ENCODE measurements around the gene RPUSD1.
"Not testable (repeated sequence)": the region's sequence is repeated elsewhere in the genome, so short reads cannot be mapped to it uniquely, and the experiment has no call there.

The RPUSD1 gene

GRCh38 chr16:776824-777223 is 11.4 kb downstream of the RPUSD1 start:
- peaks cover 11 to 30% of the 10 kb centered on the region in 2 donors for H3K27me3 ChIP-seq (ENCODE audit: control insufficient read depth in 1 of 2, insufficient read depth in 2 of 2, low read length in 2 of 2)
- no peaks in the 10 kb centered on the region for H3K9me3 ChIP-seq (ENCODE audit: control insufficient read depth in 1 of 2, low read length in 2 of 2)
- H3K36me3 ChIP-seq (ENCODE audit: control insufficient read depth in 1 of 2, insufficient read depth in 2 of 2, low read length in 2 of 2): no peaks in the 10 kb centered on the region
- no peaks in the 10 kb centered on the region for H3K4me1 ChIP-seq (ENCODE audit: control insufficient read depth in 1 of 2, insufficient read depth in 2 of 2, low read length in 2 of 2)
- no peak overlapping the region for H3K4me3 ChIP-seq (ENCODE audit: low read depth in 1 of 2, low read length in 2 of 2)
- H3K27ac ChIP-seq (ENCODE audit: low read depth, low read length): no peak overlapping the region
- no peak overlapping the region for H3K9ac ChIP-seq (ENCODE audit: low read depth in 1 of 2, low read length in 2 of 2)

DNA sequence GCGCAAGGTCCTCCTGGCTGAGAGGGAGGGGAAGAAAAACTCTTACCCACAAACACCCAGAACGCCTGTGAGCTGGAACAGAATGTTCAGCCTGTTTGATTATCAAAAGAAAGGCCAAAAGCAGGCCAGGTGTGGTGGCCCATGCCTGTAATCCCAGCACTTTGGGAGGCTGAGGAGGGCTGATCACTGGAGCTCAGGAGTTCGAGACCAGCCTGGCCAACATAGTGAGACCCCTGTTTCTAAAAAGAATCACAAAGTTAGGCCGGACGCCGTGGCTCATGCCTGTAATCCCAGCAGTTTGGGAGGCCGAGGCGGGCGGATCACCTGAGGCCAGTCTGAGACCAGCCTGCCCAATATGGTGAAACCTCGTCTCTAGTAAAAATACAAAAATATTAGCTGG is 11.9 kb downstream of the RPUSD1 start:
- H3K9me3 ChIP-seq (ENCODE audit: control insufficient read depth in 1 of 2, low read length in 2 of 2); H3K4me3 ChIP-seq (ENCODE audit: low read depth in 1 of 2, low read length in 2 of 2); H3K4me1 ChIP-seq (ENCODE audit: control insufficient read depth in 1 of 2, insufficient read depth in 2 of 2, low read length in 2 of 2); H3K36me3 ChIP-seq (ENCODE audit: control insufficient read depth in 1 of 2, insufficient read depth in 2 of 2, low read length in 2 of 2); H3K9ac ChIP-seq (ENCODE audit: low read depth in 1 of 2, low read length in 2 of 2); H3K27ac ChIP-seq (ENCODE audit: low read depth, low read length): not testable (repeated sequence)
- peaks cover 11 to 30% of the 10 kb centered on the region in 2 donors for H3K27me3 ChIP-seq (ENCODE audit: control insufficient read depth in 1 of 2, insufficient read depth in 2 of 2, low read length in 2 of 2)

DNA sequence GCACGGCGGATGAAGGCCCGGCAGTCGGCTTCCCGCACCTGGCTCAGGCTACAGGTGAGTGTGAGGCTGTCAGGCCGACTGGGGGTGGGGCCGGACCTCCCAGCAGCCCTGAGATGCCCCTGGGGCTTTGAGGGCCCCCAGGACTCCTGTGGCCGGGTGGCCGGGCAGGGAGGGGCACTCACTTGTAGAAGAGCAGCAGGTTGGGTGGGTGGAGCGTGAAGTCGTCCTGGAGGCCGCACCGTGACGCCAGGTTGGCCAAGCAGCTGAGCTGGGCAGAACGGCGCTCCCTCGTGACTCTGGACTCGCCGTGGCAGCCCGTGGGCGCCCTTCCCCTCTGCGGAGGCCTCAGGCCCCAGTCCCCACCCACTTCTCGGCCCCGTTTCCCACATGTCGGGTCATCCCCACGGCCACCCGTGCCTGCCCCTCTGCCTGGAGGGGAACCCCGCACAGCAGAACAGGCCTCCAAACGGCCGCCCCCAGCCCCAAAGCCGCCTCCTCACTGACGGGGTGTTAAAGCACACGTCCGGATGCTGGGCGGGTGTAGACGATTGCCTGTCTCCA is 12.9 kb downstream of the RPUSD1 start:
- Histone ChIP-seq H3K9ac (ENCODE audit: low read depth in 1 of 2, low read length in 2 of 2) (no peak overlapping the region), H3K36me3 (ENCODE audit: control insufficient read depth in 1 of 2, insufficient read depth in 2 of 2, low read length in 2 of 2) (no peaks in the 10 kb centered on the region), H3K9me3 (ENCODE audit: control insufficient read depth in 1 of 2, low read length in 2 of 2) (no peaks in the 10 kb centered on the region), H3K27ac (ENCODE audit: low read depth, low read length) (no peak overlapping the region), H3K27me3 (ENCODE audit: control insufficient read depth in 1 of 2, insufficient read depth in 2 of 2, low read length in 2 of 2) (peaks cover 11 to 23% of the 10 kb centered on the region in 2 donors), H3K4me3 (ENCODE audit: low read depth in 1 of 2, low read length in 2 of 2) (no peak overlapping the region), H3K4me1 (ENCODE audit: control insufficient read depth in 1 of 2, insufficient read depth in 2 of 2, low read length in 2 of 2) (no peaks in the 10 kb centered on the region)

GRCh38 chr16:774086-775001 is 13.8 kb downstream of the RPUSD1 start:
- Histone ChIP-seq H3K27ac (ENCODE audit: low read depth, low read length) (no peak overlapping the region), H3K27me3 (ENCODE audit: control insufficient read depth in 1 of 2, insufficient read depth in 2 of 2, low read length in 2 of 2) (peaks cover 11 to 20% of the 10 kb centered on the region in 2 donors), H3K36me3 (ENCODE audit: control insufficient read depth in 1 of 2, insufficient read depth in 2 of 2, low read length in 2 of 2) (no peaks in the 10 kb centered on the region), H3K9ac (ENCODE audit: low read depth in 1 of 2, low read length in 2 of 2) (no peak overlapping the region), H3K9me3 (ENCODE audit: control insufficient read depth in 1 of 2, low read length in 2 of 2) (no peaks in the 10 kb centered on the region), H3K4me1 (ENCODE audit: control insufficient read depth in 1 of 2, insufficient read depth in 2 of 2, low read length in 2 of 2) (no peaks in the 10 kb centered on the region), H3K4me3 (ENCODE audit: low read depth in 1 of 2, low read length in 2 of 2) (no peak overlapping the region)

- Histone ChIP-seq H3K4me3 (ENCODE audit: low read depth in 1 of 2, low read length in 2 of 2) (no peak overlapping the region), H3K9me3 (ENCODE audit: control insufficient read depth in 1 of 2, low read length in 2 of 2) (no peaks in the 10 kb centered on the region), H3K27me3 (ENCODE audit: control insufficient read depth in 1 of 2, insufficient read depth in 2 of 2, low read length in 2 of 2) (peaks cover 3 to 11% of the 10 kb centered on the region in 2 donors), H3K36me3 (ENCODE audit: control insufficient read depth in 1 of 2, insufficient read depth in 2 of 2, low read length in 2 of 2) (no peaks in the 10 kb centered on the region), H3K27ac (ENCODE audit: low read depth, low read length) (no peak overlapping the region), H3K4me1 (ENCODE audit: control insufficient read depth in 1 of 2, insufficient read depth in 2 of 2, low read length in 2 of 2) (no peaks in the 10 kb centered on the region), H3K9ac (ENCODE audit: low read depth in 1 of 2, low read length in 2 of 2) (no peak overlapping the region)
Observed at GRCh38 chr16:772959-773358, 15.2 kb downstream of the RPUSD1 start.

GRCh38 chr16:770411-770810 is 17.8 kb downstream of the RPUSD1 start:
- Histone ChIP-seq H3K27me3 (ENCODE audit: control insufficient read depth in 1 of 2, insufficient read depth in 2 of 2, low read length in 2 of 2) (no peaks in the 10 kb centered on the region), H3K9ac (ENCODE audit: low read depth in 1 of 2, low read length in 2 of 2) (no peak overlapping the region), H3K4me3 (ENCODE audit: low read depth in 1 of 2, low read length in 2 of 2) (no peak overlapping the region), H3K9me3 (ENCODE audit: control insufficient read depth in 1 of 2, low read length in 2 of 2) (no peaks in the 10 kb centered on the region), H3K36me3 (ENCODE audit: control insufficient read depth in 1 of 2, insufficient read depth in 2 of 2, low read length in 2 of 2) (no peaks in the 10 kb centered on the region), H3K4me1 (ENCODE audit: control insufficient read depth in 1 of 2, insufficient read depth in 2 of 2, low read length in 2 of 2) (no peaks in the 10 kb centered on the region), H3K27ac (ENCODE audit: low read depth, low read length) (no peak overlapping the region)

DNA sequence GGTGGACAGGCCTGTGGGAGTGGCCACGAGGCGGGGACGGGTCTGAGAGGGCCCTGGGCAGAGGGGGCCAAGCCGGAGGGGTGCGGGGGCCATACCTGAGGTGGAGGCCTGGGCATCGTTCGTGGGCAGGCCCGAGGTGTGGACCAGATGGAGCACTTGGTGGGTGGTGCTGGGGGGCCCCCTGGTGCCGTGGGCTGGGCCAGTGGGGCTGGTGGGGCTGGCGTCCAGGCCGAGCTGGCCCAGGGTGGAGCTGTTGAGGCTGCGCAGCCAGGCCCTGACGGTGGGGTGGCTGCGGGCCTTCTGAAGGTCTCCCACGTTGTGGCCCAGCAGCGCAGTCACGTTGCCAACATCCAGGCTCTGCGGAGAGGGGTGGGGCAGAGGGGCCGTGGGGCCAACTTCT is 18.2 kb downstream of the RPUSD1 start:
- Histone ChIP-seq H3K36me3 (ENCODE audit: control insufficient read depth in 1 of 2, insufficient read depth in 2 of 2, low read length in 2 of 2) (no peaks in the 10 kb centered on the region), H3K27ac (ENCODE audit: low read depth, low read length) (no peak overlapping the region), H3K9me3 (ENCODE audit: control insufficient read depth in 1 of 2, low read length in 2 of 2) (no peaks in the 10 kb centered on the region), H3K27me3 (ENCODE audit: control insufficient read depth in 1 of 2, insufficient read depth in 2 of 2, low read length in 2 of 2) (no peaks in the 10 kb centered on the region), H3K9ac (ENCODE audit: low read depth in 1 of 2, low read length in 2 of 2) (no peak overlapping the region), H3K4me3 (ENCODE audit: low read depth in 1 of 2, low read length in 2 of 2) (no peak overlapping the region), H3K4me1 (ENCODE audit: control insufficient read depth in 1 of 2, insufficient read depth in 2 of 2, low read length in 2 of 2) (no peaks in the 10 kb centered on the region)

DNA sequence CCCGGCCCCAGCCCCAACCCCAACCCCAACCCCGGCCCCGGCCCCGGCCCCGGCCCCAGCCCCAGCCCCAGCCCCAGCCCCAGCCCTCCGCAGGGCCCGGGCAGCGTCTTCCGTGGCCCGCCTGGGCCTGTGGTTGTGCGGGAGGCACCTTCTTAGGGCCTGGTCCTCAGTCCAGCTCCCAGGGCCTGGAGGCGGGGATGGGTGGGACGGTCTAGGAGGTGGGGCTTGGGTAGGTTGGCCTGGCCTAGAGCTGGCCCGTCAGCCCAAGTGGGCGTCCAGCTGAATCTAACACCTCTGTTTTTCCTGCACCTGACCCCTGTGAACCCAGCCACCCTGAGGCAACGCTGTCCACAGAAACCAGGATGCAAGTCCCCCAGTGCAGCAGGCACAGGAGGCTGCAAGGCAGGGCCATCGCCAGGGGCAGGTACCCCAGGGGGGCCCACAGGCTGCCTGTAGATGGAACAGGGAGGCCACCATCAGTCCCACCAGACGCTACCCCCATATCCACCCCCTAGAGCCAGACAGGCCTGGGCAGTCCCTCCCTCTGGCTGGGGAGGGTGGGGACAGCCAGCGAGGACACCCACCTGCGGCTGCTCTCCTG is 18.9 kb downstream of the RPUSD1 start:
- Histone ChIP-seq H3K9me3 (ENCODE audit: control insufficient read depth in 1 of 2, low read length in 2 of 2) (no peaks in the 10 kb centered on the region), H3K9ac (ENCODE audit: low read depth in 1 of 2, low read length in 2 of 2) (no peak overlapping the region), H3K27ac (ENCODE audit: low read depth, low read length) (no peak overlapping the region), H3K27me3 (ENCODE audit: control insufficient read depth in 1 of 2, insufficient read depth in 2 of 2, low read length in 2 of 2) (no peaks in the 10 kb centered on the region), H3K4me1 (ENCODE audit: control insufficient read depth in 1 of 2, insufficient read depth in 2 of 2, low read length in 2 of 2) (no peaks in the 10 kb centered on the region), H3K4me3 (ENCODE audit: low read depth in 1 of 2, low read length in 2 of 2) (no peak overlapping the region), H3K36me3 (ENCODE audit: control insufficient read depth in 1 of 2, insufficient read depth in 2 of 2, low read length in 2 of 2) (no peaks in the 10 kb centered on the region)

- no peak overlapping the region for H3K4me3 ChIP-seq (ENCODE audit: low read depth in 1 of 2, low read length in 2 of 2)
- no peak overlapping the region for H3K9ac ChIP-seq (ENCODE audit: low read depth in 1 of 2, low read length in 2 of 2)
- no peaks in the 10 kb centered on the region for H3K27me3 ChIP-seq (ENCODE audit: control insufficient read depth in 1 of 2, insufficient read depth in 2 of 2, low read length in 2 of 2)
- H3K36me3 ChIP-seq (ENCODE audit: control insufficient read depth in 1 of 2, insufficient read depth in 2 of 2, low read length in 2 of 2): no peaks in the 10 kb centered on the region
- no peak overlapping the region for H3K27ac ChIP-seq (ENCODE audit: low read depth, low read length)
- H3K9me3 ChIP-seq (ENCODE audit: control insufficient read depth in 1 of 2, low read length in 2 of 2): no peaks in the 10 kb centered on the region
- H3K4me1 ChIP-seq (ENCODE audit: control insufficient read depth in 1 of 2, insufficient read depth in 2 of 2, low read length in 2 of 2): no peaks in the 10 kb centered on the region
Observed at GRCh38 chr16:768428-768827, 19.8 kb downstream of the RPUSD1 start.

- Histone ChIP-seq H3K9me3 (ENCODE audit: control insufficient read depth in 1 of 2, low read length in 2 of 2) (no peaks in the 10 kb centered on the region), H3K27ac (ENCODE audit: low read depth, low read length) (no peak overlapping the region), H3K4me1 (ENCODE audit: control insufficient read depth in 1 of 2, insufficient read depth in 2 of 2, low read length in 2 of 2) (no peaks in the 10 kb centered on the region), H3K9ac (ENCODE audit: low read depth in 1 of 2, low read length in 2 of 2) (no peak overlapping the region), H3K4me3 (ENCODE audit: low read depth in 1 of 2, low read length in 2 of 2) (no peak overlapping the region), H3K36me3 (ENCODE audit: control insufficient read depth in 1 of 2, insufficient read depth in 2 of 2, low read length in 2 of 2) (no peaks in the 10 kb centered on the region), H3K27me3 (ENCODE audit: control insufficient read depth in 1 of 2, insufficient read depth in 2 of 2, low read length in 2 of 2) (no peaks in the 10 kb centered on the region)
Observed at GRCh38 chr16:767743-768235, 20.4 kb downstream of the RPUSD1 start.

All from duodenal mucosa (tissue), 2 donors.